HepG2 (cell line): ENCODE data around the gene SSR2. TPM values are rescaled to one million over a fixed set of nuclear protein-coding genes. Genes with fewer than 3 reads are reported as not detected.
A peak's percentile ranks its signal among the peaks of the same experiment; 100 is the strongest.

ENCODE experiments used
- AKNA ChIP-seq: sonication (generic); formaldehyde crosslinking; IDR thresholded peaks from 2 replicates; pipeline ENCODE4 v1.4.0; 2020; ENCODE audit warnings: missing genetic modification reagents, borderline replicate concordance
- CCAR2 ChIP-seq: fragments of 200-400 bp; formaldehyde crosslinking; optimal IDR thresholded peaks from 2 replicates; pipeline ENCODE3; 2018; ENCODE audit warnings: low read depth, mild to moderate bottlenecking, low read length, moderate library complexity
- HMG20A ChIP-seq: IDR thresholded peaks from 2 replicates; pipeline ENCODE4 v1.6.1; 2016; ENCODE audit warnings: borderline replicate concordance
- IRF1 ChIP-seq: sonication (generic); formaldehyde crosslinking; IDR thresholded peaks from 2 replicates; pipeline ENCODE4 v1.4.0; 2020; ENCODE audit warnings: low read depth, mild to moderate bottlenecking, missing genetic modification reagents
- PBX3 ChIP-seq: sonication (generic); formaldehyde crosslinking; IDR thresholded peaks from 2 replicates; pipeline ENCODE4 v1.8.1; 2023; ENCODE audit warnings: missing genetic modification reagents, inconsistent platforms, borderline replicate concordance
- PCBP1 ChIP-seq: fragments of 200-400 bp; formaldehyde crosslinking; IDR thresholded peaks from 2 replicates; pipeline ENCODE4 v1.6.1; 2017; ENCODE audit warnings: mild to moderate bottlenecking, low read depth, low read length, borderline replicate concordance
- SUZ12 ChIP-seq: fragments of 150-350 bp; IDR thresholded peaks from 2 replicates; pipeline ENCODE4 v1.6.1; 2014; ENCODE audit warnings: low read depth, low read length
- THAP9 ChIP-seq: sonication (generic); formaldehyde crosslinking; IDR thresholded peaks from 2 replicates; pipeline ENCODE4; 2020; ENCODE audit warnings: missing genetic modification reagents, mild to moderate bottlenecking, borderline replicate concordance
- U2AF1 ChIP-seq: fragments of 200-400 bp; formaldehyde crosslinking; optimal IDR thresholded peaks from 2 replicates; pipeline ENCODE3; 2017; ENCODE audit warnings: mild to moderate bottlenecking, low read depth, low read length
- ZNF24 ChIP-seq: fragments of 450-650 bp; IDR thresholded peaks from 2 replicates; pipeline ENCODE4 v1.6.1; 2017; ENCODE audit warnings: antibody characterized with exemption, mild to moderate bottlenecking
- ZNF570 ChIP-seq: sonication (generic); formaldehyde crosslinking; IDR thresholded peaks from 2 replicates; pipeline ENCODE4 v1.4.0; 2020; ENCODE audit warnings: mild to moderate bottlenecking, missing genetic modification reagents, borderline replicate concordance
- ZNF709 ChIP-seq: sonication (generic); formaldehyde crosslinking; IDR thresholded peaks from 2 replicates; pipeline ENCODE4 v1.5.0; 2020; ENCODE audit warnings: mild to moderate bottlenecking, missing genetic modification reagents
- ZNF839 ChIP-seq: sonication (generic); formaldehyde crosslinking; IDR thresholded peaks from 2 replicates; pipeline ENCODE4 v1.4.0; 2020; ENCODE audit warnings: missing genetic modification reagents, mild to moderate bottlenecking, borderline replicate concordance
- polyA plus RNA-seq, 8 experiments: library from polyadenylated mRNA; depleted of rRNA in 3 of 8; stranded (reverse) in 7 of 8; unstranded in 1 of 8; fragments of >200 nt; fragmentation: Illumina TruSeq in 4 of 8; extraction: Trizol in 4 of 8; gene quantifications; 2 replicates each; pipeline versions ENCODE4 v1.2.1 to v1.2.3, GENCODE V29; 2011 to 2016; ENCODE audit warnings: low read depth in 4 of 8, missing spikeins in 1 of 8, mixed read lengths in 1 of 8; ENCODE audit not compliant: insufficient read depth in 1 of 8
- total RNA-seq, 5 experiments: library from RNA; depleted of rRNA; stranded (reverse); fragments of >200 nt; fragmentation: Illumina TruSeq; extraction: Trizol; gene quantifications; 2 replicates each; pipeline ENCODE4 v1.2.3, GENCODE V29; 2016; ENCODE audit warnings: low read depth in 1 of 5
- TF ChIP-seq, protein P1 (sequence below): sonication (generic); formaldehyde crosslinking; IDR thresholded peaks from 2 replicates; pipeline ENCODE4 v1.5.1; 2020; ENCODE audit warnings: missing genetic modification reagents, mild to moderate bottlenecking, borderline replicate concordance

SSR2 gene
- total and polyA plus RNA-seq, 2 of the 13 experiments (the other 11 are each of a cell fraction or from before 2014, with no cell fraction given), result 284 to 461 TPM

DNA sequence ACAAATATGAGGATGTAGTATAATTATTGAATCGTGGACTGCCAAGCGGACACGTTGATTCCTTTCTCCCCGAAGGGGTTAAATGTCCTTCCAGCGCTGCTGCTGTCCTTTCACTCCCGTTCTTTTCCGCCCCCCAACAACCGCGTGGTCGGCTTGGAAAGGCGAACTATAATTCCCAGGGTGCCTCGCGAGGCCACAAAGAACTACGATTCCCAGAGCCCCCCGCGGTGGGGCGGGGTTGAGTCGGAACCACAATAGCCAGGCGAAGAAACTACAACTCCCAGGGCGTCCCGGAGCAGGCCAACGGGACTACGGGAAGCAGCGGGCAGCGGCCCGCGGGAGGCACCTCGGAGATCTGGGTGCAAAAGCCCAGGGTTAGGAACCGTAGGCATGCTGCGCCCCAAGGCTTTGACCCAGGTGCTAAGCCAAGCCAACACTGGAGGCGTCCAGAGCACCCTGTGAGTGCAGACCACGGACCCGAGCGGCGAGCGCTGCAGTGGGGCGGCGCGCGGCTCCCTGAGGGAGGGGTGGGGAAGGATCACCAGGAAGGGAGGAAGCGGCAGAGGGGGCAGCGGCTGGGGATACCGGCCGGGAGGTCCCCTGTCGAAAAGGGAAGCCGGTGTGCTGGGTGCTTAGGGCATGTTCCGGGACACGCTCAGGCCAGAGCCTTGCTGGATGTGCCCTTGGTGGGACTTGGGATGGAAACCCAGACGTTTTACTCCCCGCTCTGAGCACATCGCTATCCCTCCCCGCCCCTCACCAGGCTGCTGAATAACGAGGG lies 33.9 kb upstream of the SSR2 start, which contains the start of gene LAMTOR2 (continued):
- TF ChIP-seq THAP9 (CRISPR knock-in tag) (peak; percentile 76; the same call in 1 of the 2 replicates), HMG20A (CRISPR knock-in tag) (no peak), ZNF24 (no peak), IRF1 (CRISPR knock-in tag) (no peak), SUZ12 (peak; percentile 95), PCBP1 (peak; percentile 67; the same call in 1 of the 2 replicates), U2AF1 (peak; percentile 76), PBX3 (0 out of 2 replicates have a peak, but pooled peaks have one; percentile 50), AKNA (CRISPR knock-in tag) (no peak), ZNF709 (no peak; the same call in 1 of the 2 replicates), ZNF839 (CRISPR knock-in tag) (no peak), CCAR2 (no peak), ZNF570 (CRISPR knock-in tag) (0 out of 2 replicates have a peak, but pooled peaks have one; percentile 34)
- TF ChIP-seq, protein P1, sequence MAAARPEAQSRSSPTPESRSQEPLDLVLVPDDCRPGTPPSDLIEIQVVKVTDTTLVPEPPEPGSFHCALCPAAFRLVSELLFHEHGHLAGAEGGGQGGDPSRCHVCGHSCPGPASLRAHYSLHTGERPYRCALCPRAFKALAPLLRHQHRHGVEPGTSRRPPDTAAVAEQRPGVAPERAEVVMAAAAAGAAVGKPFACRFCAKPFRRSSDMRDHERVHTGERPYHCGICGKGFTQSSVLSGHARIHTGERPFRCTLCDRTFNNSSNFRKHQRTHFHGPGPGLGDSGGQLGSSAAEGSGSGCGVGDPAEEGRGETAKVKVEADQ (CRISPR knock-in tag), result peak; percentile 53; the same call in 1 of the 2 replicates
